Endodermal cell (in vitro differentiated cells): Measurements from ENCODE around the gene ZNF549. TPM values are rescaled to one million over a fixed set of nuclear protein-coding genes. Genes with fewer than 3 reads are reported as not detected.

Experiments used
- DNase-seq: peaks from one replicate; pipeline ENCODE4 v3.0.0-alpha.2; 2017
- H3K27ac ChIP-seq: 2 replicates; pipeline ENCODE4 v1.5.1; 2013; ENCODE audit warnings: mild to moderate bottlenecking, low read depth, low read length, moderate library complexity
- H3K27me3 ChIP-seq: 2 replicates; pipeline ENCODE4 v1.6.1; 2013; ENCODE audit warnings: mild to moderate bottlenecking, low read length, moderate library complexity; ENCODE audit not compliant: insufficient read depth, control insufficient read depth, poor library complexity, severe bottlenecking
- H3K36me3 ChIP-seq: 2 replicates; pipeline ENCODE4 v1.7.0; 2013; ENCODE audit warnings: mild to moderate bottlenecking, low read length, moderate library complexity; ENCODE audit not compliant: control insufficient read depth, insufficient read depth
- H3K4me1 ChIP-seq: one replicate; pipeline ENCODE4 v1.7.0; 2013; ENCODE audit warnings: low read length; ENCODE audit not compliant: control insufficient read depth, insufficient read depth
- H3K4me3 ChIP-seq: 2 replicates; pipeline ENCODE4 v1.5.1; 2013; ENCODE audit warnings: mild to moderate bottlenecking, low read length, moderate library complexity
- H3K9ac ChIP-seq: 2 replicates; pipeline ENCODE4 v1.6.1; 2013; ENCODE audit warnings: mild to moderate bottlenecking, low read length, moderate library complexity; ENCODE audit not compliant: poor library complexity, severe bottlenecking; ENCODE audit errors: extremely low read depth
- H3K9me3 ChIP-seq: 2 replicates; pipeline ENCODE4 v1.6.1; 2013; ENCODE audit warnings: mild to moderate bottlenecking, low read length, moderate library complexity; ENCODE audit not compliant: control insufficient read depth
- H3K27ac Mint-ChIP-seq: 2 replicates; pipeline ENCODE4 v1.8.0; 2020; ENCODE audit warnings: mixed read lengths
- H3K27me3 Mint-ChIP-seq: 2 replicates; pipeline ENCODE4 v1.8.0; 2021; ENCODE audit warnings: mild to moderate bottlenecking, mixed read lengths; ENCODE audit not compliant: insufficient read depth
- H3K36me3 Mint-ChIP-seq: 2 replicates; pipeline ENCODE4 v1.8.0; 2020; ENCODE audit warnings: low read depth, mixed read lengths
- H3K4me1 Mint-ChIP-seq: 2 replicates; pipeline ENCODE4 v1.8.0; 2020; ENCODE audit warnings: mixed read lengths
- H3K4me3 Mint-ChIP-seq: 2 replicates; pipeline ENCODE4 v1.8.0; 2020; ENCODE audit warnings: mild to moderate bottlenecking, moderate library complexity, mixed read lengths
- H3K9me3 Mint-ChIP-seq: 2 replicates; pipeline ENCODE4 v1.8.0; 2020; ENCODE audit warnings: mild to moderate bottlenecking, mixed read lengths
- WGBS, 2 experiments: methylation state at CpG; one replicate each; pipeline versions ENCODE4 v1.1.5 to v1.1.7; 2013; ENCODE audit warnings: missing lambda C conversion rate in 2 of 2, mixed read lengths in 1 of 2; ENCODE audit not compliant: insufficient coverage in 1 of 2, insufficient read length in 1 of 2; 5-methylcytosine and 5-hydroxymethylcytosine counted together
- total RNA-seq, 2 donors: library from RNA; stranded (reverse); fragmentation: NEBNext Ultra II Directional in 1 of 2; extraction: Animal tissue kit (Norgen Biotek cat#: 25700) in 1 of 2; gene quantifications; 2 replicates in 1 of 2; 3 replicates in 1 of 2; pipeline ENCODE4 v1.2.1, GENCODE V29; 2021
- TF ChIP-seq, protein P1 (sequence below): fragments of 200-600 bp; sonication (generic); conservative IDR thresholded peaks from 2 replicates; pipeline ENCODE4 v1.5.0; 2021; ENCODE audit warnings: antibody characterized with exemption, mild to moderate bottlenecking

The ZNF549 gene
- total RNA-seq, 2 donors from 2014 or later, result 9.5 to 14.0 TPM

DNA sequence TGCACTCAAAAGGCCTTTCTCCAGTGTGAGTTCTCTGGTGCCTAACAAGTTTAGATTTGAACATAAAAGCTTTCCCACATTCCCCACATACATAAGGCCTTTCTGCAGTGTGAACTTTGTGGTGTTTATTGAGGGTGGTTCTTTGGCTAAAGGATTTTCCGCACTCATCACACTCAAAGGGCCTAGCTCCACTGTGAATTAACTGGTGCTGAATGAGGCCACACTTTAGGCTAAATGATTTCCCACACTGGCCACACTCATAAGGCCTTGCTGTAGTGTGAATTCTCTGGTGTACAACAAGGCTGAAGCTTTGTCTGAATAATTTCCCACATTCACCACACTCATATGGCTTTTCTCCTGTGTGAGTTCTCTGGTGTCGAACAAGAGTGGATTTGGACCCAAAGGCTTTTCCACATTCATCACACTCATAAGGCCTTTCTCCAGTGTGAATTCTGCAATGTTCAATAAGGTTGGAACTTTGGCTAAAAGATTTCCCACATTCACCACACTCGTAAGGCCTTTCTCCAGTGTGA, 45.3 kb downstream of the ZNF549 start:
- Histone ChIP-seq H3K4me1 (no peaks in the 10 kb centered on the region), H3K27me3 (no peaks in the 10 kb centered on the region), H3K36me3 (peaks cover 67% of the 10 kb centered on the region), H3K9ac (no peak overlapping the region), H3K9me3 (peaks cover 100% of the 10 kb centered on the region), H3K4me3 (peak overlapping the region; percentile 66), H3K27ac (no peak overlapping the region)
- no peak for DNase-seq
- H3K4me3 Mint-ChIP-seq, result no peak overlapping the region
- H3K4me1 Mint-ChIP-seq, result no peaks in the 10 kb centered on the region
- peaks cover 100% of the 10 kb centered on the region for H3K9me3 Mint-ChIP-seq
- peaks cover 2% of the 10 kb centered on the region for H3K27me3 Mint-ChIP-seq
- H3K36me3 Mint-ChIP-seq, result peaks cover 75% of the 10 kb centered on the region
- 92% methylated on average over 3 of the region's 3 CpGs; no CpG with 5 or more reads in 1 of the 2 experiments for WGBS, 2 experiments
- TF ChIP-seq, protein P1, sequence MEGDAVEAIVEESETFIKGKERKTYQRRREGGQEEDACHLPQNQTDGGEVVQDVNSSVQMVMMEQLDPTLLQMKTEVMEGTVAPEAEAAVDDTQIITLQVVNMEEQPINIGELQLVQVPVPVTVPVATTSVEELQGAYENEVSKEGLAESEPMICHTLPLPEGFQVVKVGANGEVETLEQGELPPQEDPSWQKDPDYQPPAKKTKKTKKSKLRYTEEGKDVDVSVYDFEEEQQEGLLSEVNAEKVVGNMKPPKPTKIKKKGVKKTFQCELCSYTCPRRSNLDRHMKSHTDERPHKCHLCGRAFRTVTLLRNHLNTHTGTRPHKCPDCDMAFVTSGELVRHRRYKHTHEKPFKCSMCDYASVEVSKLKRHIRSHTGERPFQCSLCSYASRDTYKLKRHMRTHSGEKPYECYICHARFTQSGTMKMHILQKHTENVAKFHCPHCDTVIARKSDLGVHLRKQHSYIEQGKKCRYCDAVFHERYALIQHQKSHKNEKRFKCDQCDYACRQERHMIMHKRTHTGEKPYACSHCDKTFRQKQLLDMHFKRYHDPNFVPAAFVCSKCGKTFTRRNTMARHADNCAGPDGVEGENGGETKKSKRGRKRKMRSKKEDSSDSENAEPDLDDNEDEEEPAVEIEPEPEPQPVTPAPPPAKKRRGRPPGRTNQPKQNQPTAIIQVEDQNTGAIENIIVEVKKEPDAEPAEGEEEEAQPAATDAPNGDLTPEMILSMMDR, result no peak
- H3K27ac Mint-ChIP-seq, result no peak overlapping the region

DNA sequence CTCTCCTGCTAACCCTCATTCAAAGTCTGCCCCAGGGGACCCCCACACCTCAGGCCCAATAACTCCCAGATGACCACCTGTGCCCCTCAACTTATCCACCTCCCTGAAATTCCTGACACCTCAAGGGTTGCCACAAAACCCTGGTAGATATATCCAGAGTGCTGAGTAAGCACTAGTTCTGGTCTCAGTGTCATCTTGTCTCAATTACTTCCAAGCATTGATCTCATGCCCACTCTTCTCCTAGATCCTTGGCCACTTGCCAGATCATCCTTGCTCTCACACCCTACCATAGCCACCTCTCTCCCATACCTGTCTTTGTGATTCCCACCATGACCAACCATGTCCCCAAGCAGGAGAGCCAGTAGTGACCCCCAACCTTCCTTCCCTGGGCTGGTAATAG, 49.5 kb downstream of the ZNF549 start:
- H3K27ac ChIP-seq, result no peak overlapping the region
- no peak for DNase-seq
- Mint-ChIP-seq H3K9me3 (peaks cover 96% of the 10 kb centered on the region), H3K27ac (no peak overlapping the region), H3K27me3 (peaks cover 9% of the 10 kb centered on the region), H3K36me3 (peaks cover 65% of the 10 kb centered on the region), H3K4me1 (no peaks in the 10 kb centered on the region), H3K4me3 (peak overlapping the region; percentile 71)
- H3K36me3 ChIP-seq, result peaks cover 61% of the 10 kb centered on the region
- no peaks in the 10 kb centered on the region for H3K27me3 ChIP-seq
- H3K9me3 ChIP-seq, result peaks cover 72% of the 10 kb centered on the region
- no peaks in the 10 kb centered on the region for H3K4me1 ChIP-seq
- TF ChIP-seq, protein P1, result no peak
- H3K9ac ChIP-seq, result no peak overlapping the region
- peak overlapping the region; percentile 94 for H3K4me3 ChIP-seq

DNA sequence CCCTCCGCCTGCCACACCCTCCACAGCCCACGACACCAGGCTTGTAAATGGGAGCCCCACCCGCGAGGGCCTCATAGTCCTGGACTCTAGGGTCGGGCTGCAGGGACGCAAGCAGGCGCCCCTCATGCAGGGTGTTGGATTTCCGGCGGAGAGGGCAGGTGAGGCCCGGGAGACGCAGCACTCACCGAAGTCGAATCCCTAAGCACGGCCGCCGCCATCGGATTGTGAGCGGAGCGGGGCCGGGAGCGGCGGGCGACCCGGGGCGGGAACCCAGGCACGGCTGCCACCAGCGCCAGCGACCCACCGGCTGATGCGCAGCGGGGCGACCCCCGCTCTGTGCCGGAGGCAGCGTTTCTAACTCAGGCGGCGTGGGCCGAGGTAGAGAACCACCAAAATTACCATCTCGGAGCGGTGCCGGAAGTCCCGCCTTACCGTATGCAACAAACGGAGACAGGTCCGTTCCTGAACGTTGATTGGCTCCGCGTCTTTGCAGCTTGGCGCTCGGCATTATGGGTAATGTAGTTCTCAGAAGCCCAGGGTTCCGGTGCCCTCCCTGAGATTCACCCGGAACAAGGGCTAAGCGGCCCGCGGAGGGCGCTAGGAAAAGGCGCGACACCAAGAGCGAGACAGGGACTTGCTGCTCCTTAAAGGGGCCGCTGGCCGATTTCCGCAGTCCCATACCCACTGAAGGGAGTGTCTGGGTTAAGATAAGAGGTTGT, 51.5 kb downstream of the ZNF549 start, which contains the start of gene ZNF416:
TSS of gene ZNF416 (minus strand) at position 425 of the 719 bp plus-strand sequence. CDS start at position 218, 207 bp downstream.
- DNase-seq, result peak; percentile 99
- Mint-ChIP-seq H3K27ac (no peak within 1 kb of the TSS), H3K4me1 (no peaks in the 10 kb centered on the region), H3K36me3 (peaks cover 49% of the 10 kb centered on the region), H3K27me3 (peaks cover 24% of the 10 kb centered on the region), H3K4me3 (peak within 1 kb of the TSS; percentile 71), H3K9me3 (peaks cover 94% of the 10 kb centered on the region)
- no peaks in the 10 kb centered on the region for H3K4me1 ChIP-seq
- WGBS, 2 experiments, result 0 to 1% methylated on average over 25 to 62 of the region's 62 CpGs
- peaks cover 41% of the 10 kb centered on the region for H3K36me3 ChIP-seq
- peak within 1 kb of the TSS; percentile 64 for H3K9ac ChIP-seq
- peak within 1 kb of the TSS; percentile 94 for H3K4me3 ChIP-seq
- no peaks in the 10 kb centered on the region for H3K27me3 ChIP-seq
- H3K27ac ChIP-seq, result no peak within 1 kb of the TSS
- H3K9me3 ChIP-seq, result peaks cover 68% of the 10 kb centered on the region
- TF ChIP-seq, protein P1, result no peak
